GM21737 (cell line): ENCODE results near the gene TADA2B.

Experiments used
- ATAC-seq: cut with Tn5 transposase; IDR thresholded peaks from one replicate; pipeline ENCODE4 v1.9.1; 2021; ENCODE audit warnings: mild to moderate bottlenecking, moderate library complexity; ENCODE audit not compliant: unreplicated experiment

TADA2B gene

GRCh38 chr4:7105276-7105675, 62.1 kb downstream of the TADA2B start:
- no peak for ATAC-seq

GRCh38 chr4:7107166-7107905, 64.2 kb downstream of the TADA2B start:
- ATAC-seq = no peak
